Keratinocyte (primary cell): Measurements from ENCODE around the gene RALGAPA2. TPM values are rescaled to one million over a fixed set of nuclear protein-coding genes. Genes with fewer than 3 reads are reported as not detected.

Experiments used
- DNase-seq: peaks from one replicate; pipeline ENCODE4 v3.0.0-alpha.2; 2011; ENCODE audit warnings: low read depth, missing footprints, low spot score
- FAIRE-seq: peaks from 2 replicates; lab custom pipeline; 2011; peaks lifted over from hg19 to GRCh38; lab: Jason Lieb, UNC
- H2AFZ ChIP-seq: 2 replicates; pipeline ENCODE4 v1.6.0; 2012; ENCODE audit warnings: low read length, control low read depth, inconsistent platforms; ENCODE audit not compliant: control insufficient read depth
- H3K27ac ChIP-seq: 2 replicates; pipeline ENCODE4 v1.5.1; 2011; ENCODE audit warnings: low read length; ENCODE audit not compliant: control insufficient read depth, insufficient read depth
- H3K27me3 ChIP-seq: 3 replicates; pipeline ENCODE4 v1.6.0; 2011; ENCODE audit warnings: low read length; ENCODE audit not compliant: control insufficient read depth, insufficient read depth; ENCODE audit errors: extremely low read depth
- H3K36me3 ChIP-seq, 2 experiments: 2 replicates in 1 of 2; 3 replicates in 1 of 2; pipeline ENCODE4 v1.5.1; 2011; ENCODE audit warnings: low read length in 2 of 2, mild to moderate bottlenecking in 1 of 2; ENCODE audit not compliant: control insufficient read depth in 2 of 2, insufficient read depth in 2 of 2; ENCODE audit errors: extremely low read depth in 1 of 2
- H3K4me1 ChIP-seq: 3 replicates; pipeline ENCODE4 v1.5.1; 2011; ENCODE audit warnings: low read length; ENCODE audit not compliant: control insufficient read depth, insufficient read depth; ENCODE audit errors: extremely low read depth
- H3K4me2 ChIP-seq: 3 replicates; pipeline ENCODE4 v1.6.0; 2011; ENCODE audit warnings: low read depth, low read length; ENCODE audit not compliant: control insufficient read depth, insufficient read depth; ENCODE audit errors: extremely low read depth
- H3K4me3 ChIP-seq, 3 experiments: fragments of 200-600 bp in 1 of 3; sonication (generic) in 1 of 3; 2 replicates in 2 of 3; 3 replicates in 1 of 3; pipeline ENCODE4 v1.5.1; 2011 to 2016; ENCODE audit warnings: low read length in 3 of 3, mild to moderate bottlenecking in 3 of 3, control low read depth in 2 of 3, inconsistent platforms in 1 of 3, low read depth in 1 of 3, mixed read lengths in 1 of 3, mixed run types in 1 of 3, moderate library complexity in 1 of 3; ENCODE audit not compliant: control insufficient read depth in 2 of 3, insufficient read depth in 2 of 3; ENCODE audit errors: extremely low read depth in 1 of 3
- H3K79me2 ChIP-seq: 2 replicates; pipeline ENCODE4 v1.6.0; 2012; ENCODE audit warnings: low read length; ENCODE audit not compliant: control insufficient read depth, insufficient read depth
- H3K9ac ChIP-seq: 3 replicates; pipeline ENCODE4 v1.6.0; 2011; ENCODE audit warnings: low read length; ENCODE audit not compliant: control insufficient read depth, insufficient read depth; ENCODE audit errors: extremely low read depth
- H3K9me1 ChIP-seq: 3 replicates; pipeline ENCODE4 v1.6.0; 2011; ENCODE audit warnings: low read length; ENCODE audit not compliant: control insufficient read depth, insufficient read depth; ENCODE audit errors: extremely low read depth
- H3K9me3 ChIP-seq: 2 replicates; pipeline ENCODE4 v1.5.1; 2012; ENCODE audit warnings: low read depth, low read length; ENCODE audit not compliant: control insufficient read depth
- H4K20me1 ChIP-seq: 3 replicates; pipeline ENCODE4 v1.6.0; 2011; ENCODE audit warnings: low read length; ENCODE audit not compliant: control insufficient read depth, insufficient read depth; ENCODE audit errors: extremely low read depth
- CTCF ChIP-seq, 3 experiments: IDR thresholded peaks in 1 of 3; conservative IDR thresholded peaks in 1 of 3; optimal IDR thresholded peaks in 1 of 3; 2 replicates in 2 of 3; 3 replicates in 1 of 3; pipeline versions ENCODE3 to v1.5.1; 2011; ENCODE audit warnings: low read length in 3 of 3, mild to moderate bottlenecking in 3 of 3, moderate library complexity in 2 of 3, control low read depth in 1 of 3, inconsistent platforms in 1 of 3; ENCODE audit not compliant: insufficient read depth in 2 of 3; ENCODE audit errors: extremely low read depth in 1 of 3
- EZH2 ChIP-seq: IDR thresholded peaks from one replicate; pipeline ENCODE4 v1.6.1; 2012; ENCODE audit warnings: inconsistent platforms, mild to moderate bottlenecking, low read length, moderate library complexity
- dilution Hi-C: fragments of 300-500 bp; cut with MboI; formaldehyde crosslinking; loops from one replicate; pipeline ENCODE4 v1.7.0; 2020; ENCODE audit warnings: low sequenced_read_pairs; ENCODE audit not compliant: extremely low pct_ligation_motif_present
- polyA plus RNA-seq, 5 experiments: library from polyadenylated mRNA; depleted of rRNA in 3 of 5; stranded (reverse) in 3 of 5; stranded (forward) in 1 of 5; unstranded in 1 of 5; fragments of >200 nt; gene quantifications; 1 replicate in 1 of 5; 2 replicates in 3 of 5; 3 replicates in 1 of 5; pipeline versions ENCODE4 v1.2.1 to v1.2.3, GENCODE V29; 2011 to 2012; ENCODE audit warnings: missing spikeins in 2 of 5, low read depth in 1 of 5, low replicate concordance in 1 of 5

The RALGAPA2 gene
- polyA plus RNA-seq, 1 donor (not counting 4 experiments of a cell fraction or from before 2014, with no cell fraction given), result 3.2 TPM

GRCh38 chr20:20500312-20500711 lies 212.1 kb downstream of the RALGAPA2 start:
- FAIRE-seq, result no peak

DNA sequence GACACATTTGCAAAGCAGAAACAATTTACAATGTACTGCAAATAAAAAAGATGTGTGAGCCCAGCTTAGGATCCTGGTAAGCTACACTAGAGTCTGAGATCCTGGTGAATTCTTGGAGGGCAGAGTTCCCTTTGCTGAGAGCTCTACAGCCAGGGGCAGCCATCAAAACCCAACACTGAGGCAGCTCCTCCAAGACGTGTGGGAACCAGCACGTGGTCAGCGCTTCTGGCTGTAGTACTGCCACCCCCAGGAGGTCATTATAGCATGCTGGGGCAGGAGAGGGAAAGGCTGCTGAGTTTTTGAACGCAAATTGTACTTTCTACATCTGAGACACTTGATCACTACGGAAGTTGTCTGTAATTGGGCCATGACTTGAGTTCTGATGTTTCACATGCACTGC lies 213.0 kb downstream of the RALGAPA2 start:
- Histone ChIP-seq H3K4me1 (no peaks in the 10 kb centered on the region), H3K79me2 (no peaks in the 10 kb centered on the region), H3K9me1 (no peaks in the 10 kb centered on the region), H3K36me3 (peaks cover 0 to 3% of the 10 kb centered on the region in 2 experiments), H3K9ac (no peak overlapping the region), H3K4me3 (no peak overlapping the region), H3K27me3 (no peaks in the 10 kb centered on the region), H2AFZ (no peak overlapping the region), H3K4me2 (no peak overlapping the region), H4K20me1 (no peaks in the 10 kb centered on the region), H3K9me3 (no peaks in the 10 kb centered on the region), H3K27ac (no peak overlapping the region)
- FAIRE-seq (no peak), DNase-seq (no peak)
- TF ChIP-seq CTCF (optimal IDR thresholded peaks at IDR 0.05 in 1 of 3, IDR thresholded peaks at IDR 0.05 in 1 of 3, conservative IDR thresholded peaks at IDR 0.05 in 1 of 3; ENCODE audit: extremely low read depth in 1 of 3, insufficient read depth in 2 of 3, low read length in 3 of 3) (no peak), EZH2 (no peak)
- dilution Hi-C loops, result no loop called here

More at GRCh38 chr20:20500312-20500711, 212.1 kb downstream of the RALGAPA2 start:
- H3K9ac ChIP-seq, result no peak overlapping the region
- H3K27me3 ChIP-seq, result no peaks in the 10 kb centered on the region
- no peaks in the 10 kb centered on the region for H3K79me2 ChIP-seq
- DNase-seq, result no peak
- no peaks in the 10 kb centered on the region for H3K9me3 ChIP-seq
- dilution Hi-C loops, result no loop called here
- H3K4me1 ChIP-seq, result no peaks in the 10 kb centered on the region
- no peak overlapping the region for H3K4me2 ChIP-seq
- no peaks in the 10 kb centered on the region for H4K20me1 ChIP-seq
- no peak overlapping the region for H3K27ac ChIP-seq
- H3K36me3 ChIP-seq, result peaks cover 0 to 3% of the 10 kb centered on the region in 2 experiments
- H3K4me3 ChIP-seq, result no peak overlapping the region
- H2AFZ ChIP-seq, result no peak overlapping the region
- no peaks in the 10 kb centered on the region for H3K9me1 ChIP-seq
- TF ChIP-seq CTCF (optimal IDR thresholded peaks at IDR 0.05 in 1 of 3, IDR thresholded peaks at IDR 0.05 in 1 of 3, conservative IDR thresholded peaks at IDR 0.05 in 1 of 3; ENCODE audit: extremely low read depth in 1 of 3, insufficient read depth in 2 of 3, low read length in 3 of 3) (no peak), EZH2 (no peak)
